ENCODE measurements around the gene RAP1B.

- TF ChIP-seq, protein P1, sequence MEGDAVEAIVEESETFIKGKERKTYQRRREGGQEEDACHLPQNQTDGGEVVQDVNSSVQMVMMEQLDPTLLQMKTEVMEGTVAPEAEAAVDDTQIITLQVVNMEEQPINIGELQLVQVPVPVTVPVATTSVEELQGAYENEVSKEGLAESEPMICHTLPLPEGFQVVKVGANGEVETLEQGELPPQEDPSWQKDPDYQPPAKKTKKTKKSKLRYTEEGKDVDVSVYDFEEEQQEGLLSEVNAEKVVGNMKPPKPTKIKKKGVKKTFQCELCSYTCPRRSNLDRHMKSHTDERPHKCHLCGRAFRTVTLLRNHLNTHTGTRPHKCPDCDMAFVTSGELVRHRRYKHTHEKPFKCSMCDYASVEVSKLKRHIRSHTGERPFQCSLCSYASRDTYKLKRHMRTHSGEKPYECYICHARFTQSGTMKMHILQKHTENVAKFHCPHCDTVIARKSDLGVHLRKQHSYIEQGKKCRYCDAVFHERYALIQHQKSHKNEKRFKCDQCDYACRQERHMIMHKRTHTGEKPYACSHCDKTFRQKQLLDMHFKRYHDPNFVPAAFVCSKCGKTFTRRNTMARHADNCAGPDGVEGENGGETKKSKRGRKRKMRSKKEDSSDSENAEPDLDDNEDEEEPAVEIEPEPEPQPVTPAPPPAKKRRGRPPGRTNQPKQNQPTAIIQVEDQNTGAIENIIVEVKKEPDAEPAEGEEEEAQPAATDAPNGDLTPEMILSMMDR (optimal IDR thresholded peaks at IDR 0.05 in 1 of 3, IDR thresholded peaks at IDR 0.05 in 1 of 3, conservative IDR thresholded peaks at IDR 0.05 in 1 of 3; ENCODE audit: extremely low read depth in 1 of 3, insufficient read depth in 2 of 3, low read length in 3 of 3): no peak
- TF ChIP-seq EZH2 (IDR thresholded peaks at IDR 0.05; ENCODE audit: low read length): no peak
Measured at GRCh38 chr12:68608191-68608590, 2.5 kb upstream of the RAP1B start.
